Endothelial cell of umbilical vein (primary cell): ENCODE measurements around the gene PRKAG2. TPM values are rescaled to one million over a fixed set of nuclear protein-coding genes. Genes with fewer than 3 reads are reported as not detected.

ENCODE experiments used
- BruUV-seq: library from RNA; stranded (reverse); fragments of 400-500 nt; replicated peaks from 2 replicates; lab custom pipeline; 2021; lab: Mats Ljungman, UMichigan
- CTCF ChIA-PET: fragments of 300-600, 350-600 bp; sonication (Branson Sonifier 250); formaldehyde crosslinking; loops from one replicate; lab custom pipeline; 2021; ENCODE audit warnings: antibody characterized with exemption, inconsistent platforms; lab: Charles Lee
- POLR2A ChIA-PET: fragments of 300-600, 350-600 bp; sonication (Branson Sonifier 250); formaldehyde crosslinking; loops from one replicate; lab custom pipeline; 2021; ENCODE audit warnings: antibody characterized with exemption, inconsistent platforms; lab: Charles Lee
- DNase-seq: peaks from one replicate; pipeline ENCODE4 v3.0.0-alpha.2; 2011; ENCODE audit warnings: low read depth, low spot score
- FAIRE-seq: peaks from 2 replicates; lab custom pipeline; 2011; peaks lifted over from hg19 to GRCh38; lab: Jason Lieb, UNC
- H2AFZ ChIP-seq: 2 replicates; pipeline ENCODE4 v1.6.0; 2012; ENCODE audit warnings: low read depth, low read length, control low read depth, inconsistent platforms
- H3K27ac ChIP-seq: 2 replicates; pipeline ENCODE4 v1.5.1; 2011; ENCODE audit warnings: low read depth, mild to moderate bottlenecking, control low read depth, low read length, moderate library complexity; ENCODE audit not compliant: insufficient read depth
- H3K27me3 ChIP-seq, 2 experiments: 2 replicates each; pipeline versions ENCODE4 v1.6.0 to v1.6.1; 2011; ENCODE audit warnings: low read length in 2 of 2, mixed read lengths in 1 of 2; ENCODE audit not compliant: control insufficient read depth in 2 of 2, insufficient read depth in 2 of 2
- H3K36me3 ChIP-seq, 2 experiments: 2 replicates in 1 of 2; 3 replicates in 1 of 2; pipeline ENCODE4 v1.5.1; 2011; ENCODE audit warnings: low read length in 2 of 2, mild to moderate bottlenecking in 1 of 2, moderate library complexity in 1 of 2; ENCODE audit not compliant: control insufficient read depth in 2 of 2, insufficient read depth in 2 of 2; ENCODE audit errors: extremely low read depth in 1 of 2
- H3K4me1 ChIP-seq: 3 replicates; pipeline ENCODE4 v1.5.1; 2011; ENCODE audit warnings: mild to moderate bottlenecking, low read length; ENCODE audit not compliant: control insufficient read depth, insufficient read depth; ENCODE audit errors: extremely low read depth
- H3K4me2 ChIP-seq: 2 replicates; pipeline ENCODE4 v1.6.1; 2011; ENCODE audit warnings: low read length, control low read depth, mixed read lengths; ENCODE audit not compliant: insufficient read depth
- H3K4me3 ChIP-seq, 3 experiments: fragments of 200-600 bp in 1 of 3; sonication (generic), shearing (Covaris generic) in 1 of 3; replicated peaks in 1 of 3; 2 replicates each; pipeline ENCODE4 v1.5.1; 2011 to 2016; ENCODE audit warnings: control low read depth in 3 of 3, low read length in 3 of 3, mild to moderate bottlenecking in 2 of 3, inconsistent platforms in 1 of 3, low read depth in 1 of 3, moderate library complexity in 1 of 3; ENCODE audit not compliant: insufficient read depth in 1 of 3
- H3K79me2 ChIP-seq: 2 replicates; pipeline ENCODE4 v1.6.0; 2012; ENCODE audit warnings: low read length, inconsistent platforms; ENCODE audit not compliant: control insufficient read depth, insufficient read depth
- H3K9ac ChIP-seq: replicated peaks from 2 replicates; pipeline ENCODE3; 2011; ENCODE audit warnings: low read length, control low read depth; ENCODE audit not compliant: insufficient read depth; ENCODE audit errors: extremely low read depth
- H3K9me1 ChIP-seq: replicated peaks from 3 replicates; pipeline ENCODE4 v1.6.0; 2011; ENCODE audit warnings: mild to moderate bottlenecking, low read length; ENCODE audit not compliant: control insufficient read depth, insufficient read depth; ENCODE audit errors: extremely low read depth
- H3K9me3 ChIP-seq: replicated peaks from 2 replicates; pipeline ENCODE4 v1.5.1; 2012; ENCODE audit warnings: low read length, inconsistent platforms; ENCODE audit not compliant: control insufficient read depth, insufficient read depth
- H4K20me1 ChIP-seq: replicated peaks from 2 replicates; pipeline ENCODE3; 2011; ENCODE audit warnings: mild to moderate bottlenecking, low read length; ENCODE audit not compliant: control insufficient read depth, insufficient read depth; ENCODE audit errors: extremely low read depth
- CTCF ChIP-seq, 2 donors: IDR thresholded peaks; 1 replicate in 1 of 2; 2 replicates in 1 of 2; pipeline ENCODE4 v1.5.1; 2011; ENCODE audit warnings: low read length in 2 of 2, mild to moderate bottlenecking in 2 of 2, moderate library complexity in 2 of 2, control low read depth in 1 of 2, inconsistent platforms in 1 of 2, low read depth in 1 of 2; ENCODE audit not compliant: insufficient read depth in 1 of 2; ENCODE audit errors: extremely low read depth in 1 of 2
- EZH2 ChIP-seq: IDR thresholded peaks from 2 replicates; pipeline ENCODE4 v1.6.1; 2012; ENCODE audit warnings: borderline replicate concordance, low read depth, mild to moderate bottlenecking, moderate library complexity, low read length, inconsistent platforms; ENCODE audit not compliant: severe bottlenecking
- FOS ChIP-seq: IDR thresholded peaks from 2 replicates; pipeline ENCODE4 v1.6.1; 2011; ENCODE audit warnings: mild to moderate bottlenecking, low read length, moderate library complexity, borderline replicate concordance; ENCODE audit not compliant: insufficient read depth
- GATA2 ChIP-seq: IDR thresholded peaks from 2 replicates; pipeline ENCODE4 v1.7.0; 2011; ENCODE audit warnings: low read depth, mild to moderate bottlenecking, moderate library complexity, mixed read lengths, low read length; ENCODE audit not compliant: insufficient read length, insufficient read depth
- JUN ChIP-seq: IDR thresholded peaks from 2 replicates; pipeline ENCODE4 v1.6.1; 2011; ENCODE audit warnings: borderline replicate concordance, low read depth; ENCODE audit not compliant: insufficient read length, insufficient read depth
- MAX ChIP-seq: IDR thresholded peaks from 2 replicates; pipeline ENCODE4 v1.6.1; 2011; ENCODE audit not compliant: insufficient read depth, insufficient read length
- MYC ChIP-seq: IDR thresholded peaks from one replicate; pipeline ENCODE4 v1.6.1; 2011; ENCODE audit warnings: mild to moderate bottlenecking, low read depth, low read length
- POLR2A ChIP-seq: IDR thresholded peaks from 2 replicates; pipeline ENCODE4 v1.6.1; 2012; ENCODE audit warnings: low read depth, mild to moderate bottlenecking, control low read depth, low read length
- POLR2AphosphoS5 ChIP-seq: IDR thresholded peaks from 2 replicates; pipeline ENCODE4 v1.6.1; 2012; ENCODE audit warnings: low read depth, mild to moderate bottlenecking, control low read depth, low read length, moderate library complexity; ENCODE audit not compliant: insufficient read depth
- dilution Hi-C: fragments of 300-500 bp; cut with MboI; formaldehyde crosslinking; loops from one replicate; pipeline ENCODE4 v1.15.0; 2019; ENCODE audit warnings: low sequenced_read_pairs; ENCODE audit not compliant: extremely low pct_ligation_motif_present
- intact Hi-C: fragments of 100-400 bp; cut with micrococcal nuclease; formaldehyde crosslinking; loops from one replicate; pipeline ENCODE4 v1.10.0; 2022
- polyA plus RNA-seq, 4 experiments: library from polyadenylated mRNA; depleted of rRNA in 3 of 4; stranded (reverse) in 3 of 4; unstranded in 1 of 4; fragments of >200 nt; gene quantifications; 2 replicates each; pipeline versions ENCODE4 v1.2.1 to v1.2.3, GENCODE V29; 2011 to 2012; ENCODE audit warnings: missing spikeins in 1 of 4
- total RNA-seq: library from RNA; stranded (reverse); gene quantifications from 2 replicates; pipeline ENCODE4 v1.2.3, GENCODE V29; 2021

Gene PRKAG2
- total and polyA plus RNA-seq, 2 donors (not counting 3 experiments of a cell fraction or from before 2014, with no cell fraction given), result 19.3 to 51.5 TPM

- no peak for FAIRE-seq
- TF ChIP-seq POLR2A (no peak), MAX (no peak), EZH2 (no peak), JUN (no peak), GATA2 (no peak), MYC (no peak), CTCF (IDR thresholded peaks at IDR 0.05; ENCODE audit: extremely low read depth in 1 of 2, insufficient read depth in 1 of 2, low read depth in 1 of 2, low read length in 2 of 2) (no peak), FOS (no peak), POLR2AphosphoS5 (no peak)
- Histone ChIP-seq H3K4me1 (no peaks in the 10 kb centered on the region), H3K27ac (no peak overlapping the region), H3K4me3 (no peak overlapping the region), H3K27me3 (peaks cover 0 to 4% of the 10 kb centered on the region in 2 experiments), H3K9ac (no peak overlapping the region), H4K20me1 (no peaks in the 10 kb centered on the region), H3K9me3 (no peaks in the 10 kb centered on the region), H3K79me2 (no peaks in the 10 kb centered on the region), H3K36me3 (no peaks in the 10 kb centered on the region), H3K4me2 (no peak overlapping the region), H3K9me1 (no peaks in the 10 kb centered on the region), H2AFZ (no peak overlapping the region)
- DNase-seq, result no peak
- CTCF ChIA-PET, result interaction anchor here (1.1 to 7.6 kb wide), 2 partner anchors 9 to 13 kb away, joined by 3 to 51 read pairs; no protein-coding TSS in a partner anchor
- POLR2A ChIA-PET, result no interaction called here
- BruUV-seq, result no TSS peak
- intact Hi-C loops (no loop called here), dilution Hi-C loops (no loop called here)
These were observed 82.3 kb downstream of the PRKAG2 start for GRCh38 chr7:151794508-151795167.
